ENCODE data around the gene GRIK3.

Gene GRIK3

DNA sequence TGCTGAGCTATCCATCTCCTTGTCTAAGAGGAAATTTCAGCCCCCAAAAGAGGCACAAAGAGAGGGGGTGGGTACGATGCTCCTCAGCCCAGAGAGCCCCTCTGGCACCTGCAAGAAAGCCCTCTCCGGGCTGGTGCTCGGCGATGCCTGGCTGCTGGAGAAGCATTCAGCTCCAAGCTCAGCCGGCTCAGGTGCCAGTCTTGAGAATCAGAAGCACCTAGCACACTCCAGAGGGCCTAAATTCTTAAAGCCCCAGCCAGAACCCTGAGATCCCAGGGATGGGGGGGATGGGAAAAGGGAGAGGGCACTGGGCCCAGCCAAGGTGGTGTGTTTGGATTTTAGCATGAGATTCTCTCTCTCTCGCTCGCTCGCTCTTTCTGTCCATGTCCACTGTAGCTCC, 2.9 kb downstream of the GRIK3 start:
- DNase-seq = no peak
- H3K27me3 ChIP-seq = peaks cover 4% of the 10 kb centered on the region; the same call in 1 of the 2 replicates
- no peaks in the 10 kb centered on the region for H3K9me3 ChIP-seq
- peaks cover 11% of the 10 kb centered on the region for H3K4me1 ChIP-seq
- TF ChIP-seq, protein P1, sequence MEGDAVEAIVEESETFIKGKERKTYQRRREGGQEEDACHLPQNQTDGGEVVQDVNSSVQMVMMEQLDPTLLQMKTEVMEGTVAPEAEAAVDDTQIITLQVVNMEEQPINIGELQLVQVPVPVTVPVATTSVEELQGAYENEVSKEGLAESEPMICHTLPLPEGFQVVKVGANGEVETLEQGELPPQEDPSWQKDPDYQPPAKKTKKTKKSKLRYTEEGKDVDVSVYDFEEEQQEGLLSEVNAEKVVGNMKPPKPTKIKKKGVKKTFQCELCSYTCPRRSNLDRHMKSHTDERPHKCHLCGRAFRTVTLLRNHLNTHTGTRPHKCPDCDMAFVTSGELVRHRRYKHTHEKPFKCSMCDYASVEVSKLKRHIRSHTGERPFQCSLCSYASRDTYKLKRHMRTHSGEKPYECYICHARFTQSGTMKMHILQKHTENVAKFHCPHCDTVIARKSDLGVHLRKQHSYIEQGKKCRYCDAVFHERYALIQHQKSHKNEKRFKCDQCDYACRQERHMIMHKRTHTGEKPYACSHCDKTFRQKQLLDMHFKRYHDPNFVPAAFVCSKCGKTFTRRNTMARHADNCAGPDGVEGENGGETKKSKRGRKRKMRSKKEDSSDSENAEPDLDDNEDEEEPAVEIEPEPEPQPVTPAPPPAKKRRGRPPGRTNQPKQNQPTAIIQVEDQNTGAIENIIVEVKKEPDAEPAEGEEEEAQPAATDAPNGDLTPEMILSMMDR (IDR thresholded peaks at IDR 0.05; ENCODE audit: low read depth, low read length) = no peak
- H3K36me3 ChIP-seq = no peaks in the 10 kb centered on the region; the same call in 1 of the 2 replicates
- no peak overlapping the region for H3K4me3 ChIP-seq (ENCODE audit: low read depth, low read length)

DNA sequence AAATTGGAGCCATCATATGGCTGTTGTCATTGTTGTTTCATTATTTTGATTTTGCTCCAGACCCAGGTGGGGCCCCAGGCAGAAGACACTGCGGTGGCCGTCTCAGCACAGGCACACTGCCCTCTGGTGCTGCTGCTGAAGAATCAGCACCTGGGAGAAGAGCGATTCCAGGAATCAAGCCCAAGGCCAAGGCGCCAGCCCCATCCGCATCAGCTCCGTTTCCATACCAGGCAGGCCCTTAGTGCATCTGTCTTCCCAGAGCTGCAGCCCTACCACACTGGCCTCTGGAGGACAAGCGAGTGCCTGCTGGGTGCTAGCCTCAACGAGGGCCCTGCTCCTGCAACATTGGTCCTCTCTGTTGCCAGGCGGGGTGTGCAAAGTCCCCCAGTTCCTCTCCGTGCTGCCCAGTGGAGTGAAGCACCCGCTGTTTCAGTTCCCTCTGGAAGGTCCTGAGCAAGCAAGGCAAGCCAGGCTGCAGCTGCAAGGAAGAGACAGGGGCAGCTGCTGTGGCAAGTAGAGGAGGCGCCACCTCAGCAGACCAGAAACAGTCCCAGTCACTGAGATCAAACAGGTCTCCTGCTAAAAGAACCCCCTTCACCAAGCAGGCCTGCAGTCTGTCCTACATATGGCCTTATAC, 5.2 kb downstream of the GRIK3 start:
- no peak overlapping the region for H3K4me3 ChIP-seq (ENCODE audit: low read depth, low read length)
- peak; percentile 42 for DNase-seq
- TF ChIP-seq, protein P1 (IDR thresholded peaks at IDR 0.05; ENCODE audit: low read depth, low read length) = peak; percentile 29; the same call in 1 of the 2 replicates

DNA sequence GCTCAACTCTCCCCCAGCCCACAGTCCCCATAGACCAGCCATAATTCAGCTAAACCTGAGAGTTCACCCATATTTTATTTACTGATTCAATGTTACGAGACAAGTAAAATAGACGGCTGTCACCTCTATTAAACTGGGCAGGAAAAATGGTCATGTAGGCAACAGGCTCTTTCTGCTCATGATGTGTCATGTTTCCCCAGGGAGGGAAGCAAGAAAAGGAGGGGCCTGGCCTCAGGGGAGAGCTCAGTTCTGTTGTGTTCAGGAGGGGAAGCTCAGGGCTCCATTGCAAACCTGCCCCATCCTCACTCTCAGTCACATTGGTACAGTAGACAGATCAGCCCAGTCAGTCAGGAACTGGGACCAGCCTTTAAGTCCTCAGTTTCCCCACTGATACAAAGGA, 12.8 kb downstream of the GRIK3 start:
- H3K36me3 ChIP-seq = no peaks in the 10 kb centered on the region
- no peak for DNase-seq
- TF ChIP-seq, protein P1 (IDR thresholded peaks at IDR 0.05; ENCODE audit: low read depth, low read length) = no peak

More for the DNA sequence above, 5.2 kb downstream of the GRIK3 start:
- Histone ChIP-seq H3K27me3 (peaks cover 4% of the 10 kb centered on the region; the same call in 1 of the 2 replicates), H3K9me3 (no peaks in the 10 kb centered on the region), H3K36me3 (no peaks in the 10 kb centered on the region; the same call in 1 of the 2 replicates), H3K4me1 (peaks cover 7% of the 10 kb centered on the region)

DNA sequence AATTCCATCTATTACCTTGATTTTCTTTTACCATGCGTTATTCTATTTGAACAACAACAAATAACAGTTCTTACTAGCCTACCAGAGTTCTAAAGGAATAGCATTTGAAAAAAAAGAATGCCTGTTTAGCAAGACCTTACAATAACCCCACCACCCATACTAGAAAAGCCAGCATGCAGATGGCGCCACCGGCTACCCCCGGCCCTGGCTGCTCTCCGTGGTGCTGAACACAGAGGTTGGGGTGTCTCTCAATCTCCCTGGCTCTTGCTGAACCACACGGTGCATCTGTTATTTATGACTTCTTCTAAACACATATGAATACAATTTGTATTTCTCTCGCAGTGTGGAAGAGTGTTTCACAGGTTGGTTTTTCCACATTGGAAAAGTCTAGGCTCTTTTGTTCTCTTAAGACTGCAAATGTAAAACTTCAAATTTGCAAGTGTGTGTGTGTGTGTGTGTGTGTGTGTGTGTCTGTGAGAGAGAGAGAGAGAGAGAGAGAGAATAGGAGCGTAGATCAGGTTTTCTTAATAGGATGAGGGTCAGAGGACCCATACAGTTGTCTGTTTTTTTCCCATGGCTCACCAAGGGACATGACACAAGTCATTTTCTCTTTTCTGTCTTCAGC, 13.6 kb downstream of the GRIK3 start:
- DNase-seq = no peak
- H3K4me1 ChIP-seq = no peaks in the 10 kb centered on the region
- H3K36me3 ChIP-seq = no peaks in the 10 kb centered on the region
- no peaks in the 10 kb centered on the region for H3K9me3 ChIP-seq
- TF ChIP-seq, protein P1 (IDR thresholded peaks at IDR 0.05; ENCODE audit: low read depth, low read length) = no peak
- H3K27me3 ChIP-seq = no peaks in the 10 kb centered on the region
- no peak overlapping the region for H3K4me3 ChIP-seq (ENCODE audit: low read depth, low read length)

More for the DNA sequence above, 12.8 kb downstream of the GRIK3 start:
- Histone ChIP-seq H3K4me1 (no peaks in the 10 kb centered on the region), H3K27me3 (no peaks in the 10 kb centered on the region), H3K4me3 (ENCODE audit: low read depth, low read length) (no peak overlapping the region), H3K9me3 (no peaks in the 10 kb centered on the region)

DNA sequence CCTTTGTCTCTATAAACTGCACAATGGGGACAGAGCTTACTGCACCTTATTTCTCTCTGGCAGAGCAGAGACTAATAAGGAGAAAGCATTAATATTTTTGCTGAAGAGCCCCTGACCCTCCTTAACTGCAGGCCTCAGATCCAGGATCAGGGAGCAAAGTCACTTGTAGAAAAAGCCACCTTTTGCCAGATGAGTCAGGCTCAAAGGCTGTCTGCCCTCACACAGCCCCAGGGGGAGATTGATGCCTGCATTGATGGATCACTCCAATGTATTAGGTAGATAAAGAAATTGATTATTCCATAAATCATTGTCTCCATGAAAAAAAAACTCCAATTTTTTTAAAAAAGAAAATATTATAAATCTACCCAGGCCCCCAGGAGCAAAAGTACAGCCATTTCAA, 15.8 kb downstream of the GRIK3 start:
- DNase-seq = no peak
- no peaks in the 10 kb centered on the region for H3K36me3 ChIP-seq
- TF ChIP-seq, protein P1 (IDR thresholded peaks at IDR 0.05; ENCODE audit: low read depth, low read length) = no peak
- no peaks in the 10 kb centered on the region for H3K4me1 ChIP-seq
- H3K9me3 ChIP-seq = no peaks in the 10 kb centered on the region
- H3K4me3 ChIP-seq (ENCODE audit: low read depth, low read length) = no peak overlapping the region
- H3K27me3 ChIP-seq = no peaks in the 10 kb centered on the region

DNA sequence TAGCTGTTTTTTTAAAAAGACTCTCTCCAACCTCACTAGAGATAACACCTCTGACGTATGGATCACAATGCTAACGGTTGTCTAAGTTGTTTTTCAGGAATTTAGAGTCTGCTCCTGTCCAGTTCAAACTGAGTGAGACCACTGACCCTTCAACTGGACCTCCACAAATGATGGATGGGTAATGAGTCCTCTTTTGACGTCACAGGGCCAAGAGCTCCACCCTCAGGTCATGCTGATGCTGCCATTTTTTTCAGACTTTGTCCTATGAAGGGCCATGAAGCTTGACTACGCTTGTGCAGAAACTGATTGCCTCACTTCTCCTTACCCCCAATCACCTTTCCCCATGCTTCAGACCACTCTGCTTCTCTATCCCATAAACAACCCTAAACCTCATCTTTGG, 16.6 kb downstream of the GRIK3 start:
- Histone ChIP-seq H3K27me3 (no peaks in the 10 kb centered on the region), H3K4me1 (no peaks in the 10 kb centered on the region), H3K9me3 (no peaks in the 10 kb centered on the region), H3K36me3 (no peaks in the 10 kb centered on the region), H3K4me3 (ENCODE audit: low read depth, low read length) (no peak overlapping the region)
- DNase-seq = no peak
- TF ChIP-seq, protein P1 (IDR thresholded peaks at IDR 0.05; ENCODE audit: low read depth, low read length) = no peak
